H1 (cell line): ENCODE measurements around the gene GTPBP6. TPM values are rescaled to one million over a fixed set of nuclear protein-coding genes. Genes with fewer than 3 reads are reported as not detected.

Experiments used
- CTCF ChIP-seq, 3 experiments: IDR thresholded peaks; 1 replicate in 2 of 3; 2 replicates in 1 of 3; pipeline versions ENCODE4 v1.5.1 to v1.6.1; 2011; ENCODE audit warnings: low read length in 3 of 3, mild to moderate bottlenecking in 3 of 3, inconsistent platforms in 2 of 3, low read depth in 1 of 3, moderate library complexity in 1 of 3; ENCODE audit not compliant: insufficient read depth in 1 of 3; ENCODE audit errors: control extremely low read depth in 1 of 3
- SAP30 ChIP-seq: fragments of 300-600 bp; sonication (generic); IDR thresholded peaks from 2 replicates; pipeline ENCODE4 v1.7.1; 2012; ENCODE audit warnings: low read length, moderate library complexity, mild to moderate bottlenecking, inconsistent platforms; ENCODE audit not compliant: insufficient read depth, insufficient replicate concordance
- polyA plus RNA-seq, 7 experiments: library from polyadenylated mRNA; depleted of rRNA in 3 of 7; stranded (reverse) in 5 of 7; unstranded in 2 of 7; fragments of >200 nt in 5 of 7; fragments of 200-250 nt in 2 of 7; gene quantifications; 1 replicate in 5 of 7; 2 replicates in 1 of 7; 4 replicates in 1 of 7; pipeline versions ENCODE4 v1.2.1 to v1.2.3, GENCODE V29; 2011 to 2013; ENCODE audit warnings: missing spikeins in 2 of 7, mixed read lengths in 2 of 7
- total RNA-seq: library from RNA; stranded (reverse); fragmentation: NEBNext Ultra II Directional; extraction: Animal tissue kit (Norgen Biotek cat#: 25700); gene quantifications from 2 replicates; pipeline ENCODE4 v1.2.1, GENCODE V29; 2021

Gene GTPBP6
- total and polyA plus RNA-seq, 2 of the 8 experiments (the other 6 are each of a cell fraction or from before 2014, with no cell fraction given) = 33.9 to 57.1 TPM

DNA sequence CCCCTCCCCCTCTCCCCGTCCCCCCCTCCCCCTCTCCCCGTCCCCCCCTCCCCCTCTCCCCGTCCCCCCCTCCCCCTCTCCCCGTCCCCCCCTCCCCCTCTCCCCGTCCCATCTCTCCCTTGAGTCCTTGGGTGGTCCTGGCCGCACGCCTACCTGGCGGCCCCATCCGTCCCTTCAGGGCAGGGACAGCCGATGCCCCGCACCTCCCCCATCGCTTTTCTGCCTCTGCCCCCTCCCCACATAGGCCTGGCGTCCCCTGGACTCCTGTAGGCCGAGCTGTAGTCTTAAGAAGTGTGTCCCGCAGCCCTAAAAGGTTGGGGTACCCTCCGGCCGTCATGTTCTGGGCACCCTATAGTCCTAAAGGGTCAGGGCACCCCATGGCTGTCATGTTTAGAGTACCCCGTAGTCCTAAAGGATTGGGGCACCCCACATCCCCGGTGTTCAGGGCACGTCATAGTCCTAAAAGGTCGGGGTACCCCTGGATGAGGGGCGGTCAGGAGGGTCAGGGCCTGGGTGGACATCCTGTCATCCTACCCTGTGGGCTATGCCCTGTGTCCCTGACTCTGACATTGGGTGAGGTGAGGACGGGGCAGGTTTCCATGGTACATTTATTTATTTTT lies 10.8 kb upstream of the GTPBP6 start (continued):
- no peak for TF ChIP-seq SAP30
- TF ChIP-seq CTCF (IDR thresholded peaks at IDR 0.05; ENCODE audit: control extremely low read depth in 1 of 3, insufficient read depth in 1 of 3, low read depth in 1 of 3, low read length in 3 of 3) = no peak
